AG04449 (cell line): ENCODE results near the gene PPM1H.
A peak's percentile ranks its signal among the peaks of the same experiment; 100 is the strongest.

ENCODE experiments used
- CTCF ChIA-PET: fragments of 350-600 bp; formaldehyde crosslinking; extraction: SDS; loops from one replicate; lab custom pipeline; 2021; ENCODE audit warnings: antibody characterized with exemption; lab: Yijun Ruan, JAX
- POLR2A ChIA-PET: fragments of 400-600, 350-600 bp; formaldehyde crosslinking; extraction: SDS; loops from one replicate; lab custom pipeline; 2020; ENCODE audit warnings: antibody characterized with exemption, inconsistent platforms; lab: Yijun Ruan, JAX
- DNase-seq: peaks from one replicate; pipeline ENCODE4 v3.0.0-alpha.2; 2010; ENCODE audit warnings: low read depth, low spot score
- H3K4me3 ChIP-seq: 2 replicates; pipeline ENCODE4 v1.5.1; 2011; ENCODE audit warnings: low read depth, mild to moderate bottlenecking, control low read depth, low read length
- TF ChIP-seq, protein P1 (sequence below): IDR thresholded peaks from one replicate; pipeline ENCODE4 v1.5.1; 2011; ENCODE audit warnings: mild to moderate bottlenecking, moderate library complexity, low read length, control low read depth, inconsistent platforms; ENCODE audit not compliant: insufficient read depth; ENCODE audit errors: missing control alignments

PPM1H gene

DNA sequence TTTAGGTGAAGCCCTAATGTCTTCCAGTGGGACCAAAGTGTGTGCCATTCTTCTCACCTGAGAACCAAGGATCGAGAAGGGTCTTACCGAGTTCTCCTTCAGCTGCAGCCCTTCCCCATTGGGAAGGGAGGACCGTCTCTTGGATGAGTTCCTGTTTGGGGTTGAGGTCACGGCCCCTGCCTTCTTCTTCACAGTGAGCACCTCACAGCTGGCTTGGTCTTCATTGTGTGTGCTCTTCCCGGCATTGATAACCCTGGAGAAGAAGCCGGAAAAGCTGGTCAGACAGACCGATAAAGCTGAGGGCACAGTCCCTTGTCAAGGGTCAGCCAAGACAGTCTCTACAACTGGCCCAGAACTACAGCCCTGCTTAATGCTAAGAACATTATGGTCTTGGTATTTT, 102.9 kb downstream of the PPM1H start:
- CTCF ChIA-PET, result interaction anchor here (0.8 to 3.8 kb wide), 3 partner anchors 9 to 237 kb away, joined by 3 to 21 read pairs (median 8); no protein-coding TSS in a partner anchor
- POLR2A ChIA-PET, result no interaction called here
- TF ChIP-seq, protein P1, sequence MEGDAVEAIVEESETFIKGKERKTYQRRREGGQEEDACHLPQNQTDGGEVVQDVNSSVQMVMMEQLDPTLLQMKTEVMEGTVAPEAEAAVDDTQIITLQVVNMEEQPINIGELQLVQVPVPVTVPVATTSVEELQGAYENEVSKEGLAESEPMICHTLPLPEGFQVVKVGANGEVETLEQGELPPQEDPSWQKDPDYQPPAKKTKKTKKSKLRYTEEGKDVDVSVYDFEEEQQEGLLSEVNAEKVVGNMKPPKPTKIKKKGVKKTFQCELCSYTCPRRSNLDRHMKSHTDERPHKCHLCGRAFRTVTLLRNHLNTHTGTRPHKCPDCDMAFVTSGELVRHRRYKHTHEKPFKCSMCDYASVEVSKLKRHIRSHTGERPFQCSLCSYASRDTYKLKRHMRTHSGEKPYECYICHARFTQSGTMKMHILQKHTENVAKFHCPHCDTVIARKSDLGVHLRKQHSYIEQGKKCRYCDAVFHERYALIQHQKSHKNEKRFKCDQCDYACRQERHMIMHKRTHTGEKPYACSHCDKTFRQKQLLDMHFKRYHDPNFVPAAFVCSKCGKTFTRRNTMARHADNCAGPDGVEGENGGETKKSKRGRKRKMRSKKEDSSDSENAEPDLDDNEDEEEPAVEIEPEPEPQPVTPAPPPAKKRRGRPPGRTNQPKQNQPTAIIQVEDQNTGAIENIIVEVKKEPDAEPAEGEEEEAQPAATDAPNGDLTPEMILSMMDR, result no peak
- no peak for DNase-seq
- H3K4me3 ChIP-seq, result no peak overlapping the region

DNA sequence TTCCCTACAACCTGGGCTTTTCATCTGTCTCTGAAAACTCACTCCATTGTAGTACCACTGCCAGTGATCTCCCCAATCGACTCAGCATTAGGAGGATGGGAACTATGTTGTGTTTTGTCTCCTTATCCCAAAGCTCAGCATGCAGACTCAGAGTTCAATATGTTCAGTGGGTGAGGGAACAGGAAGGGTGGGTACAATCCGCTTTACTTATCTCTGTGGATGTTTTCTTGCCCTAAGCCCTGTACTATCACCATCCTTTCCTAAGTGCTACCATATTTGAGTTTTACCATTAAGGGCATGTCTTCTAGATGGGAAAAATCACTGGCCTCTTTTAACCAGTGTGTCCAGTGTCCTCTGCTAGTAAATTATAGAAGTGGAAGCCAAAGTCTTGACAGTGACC, 107.1 kb downstream of the PPM1H start:
- ChIA-PET POLR2A (no interaction called here), CTCF (interaction anchor here (1.3 to 1.7 kb wide), 2 partner anchors 9 to 241 kb away, joined by 5 read pairs; no protein-coding TSS in a partner anchor)
- no peak overlapping the region for H3K4me3 ChIP-seq
- DNase-seq, result no peak
- TF ChIP-seq, protein P1, result no peak

DNA sequence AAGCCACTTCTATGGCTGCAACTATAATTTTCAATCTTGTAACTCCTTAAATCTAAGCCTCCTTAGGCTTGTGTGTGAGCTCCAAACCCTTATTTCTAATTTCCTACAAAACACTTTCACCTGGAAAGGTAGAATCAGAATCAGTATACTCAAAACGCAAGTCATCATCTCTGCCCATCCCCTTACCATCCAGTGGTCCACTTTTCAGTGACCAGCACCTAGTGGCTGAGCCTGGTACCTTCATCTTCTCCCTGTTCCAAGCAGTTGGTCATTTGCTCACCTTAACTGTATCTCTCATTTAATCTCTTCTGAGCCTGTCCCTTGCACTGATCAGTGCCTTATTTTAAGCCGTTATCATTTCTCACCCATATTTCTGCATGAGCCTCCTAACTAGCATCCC, 107.9 kb downstream of the PPM1H start:
- POLR2A ChIA-PET, result no interaction called here
- no peak overlapping the region for H3K4me3 ChIP-seq
- TF ChIP-seq, protein P1, result no peak
- CTCF ChIA-PET, result interaction anchor here (0.9 to 1.3 kb wide), 2 partner anchors 14 to 242 kb away, joined by 4 to 5 read pairs; no protein-coding TSS in a partner anchor
- DNase-seq, result no peak

DNA sequence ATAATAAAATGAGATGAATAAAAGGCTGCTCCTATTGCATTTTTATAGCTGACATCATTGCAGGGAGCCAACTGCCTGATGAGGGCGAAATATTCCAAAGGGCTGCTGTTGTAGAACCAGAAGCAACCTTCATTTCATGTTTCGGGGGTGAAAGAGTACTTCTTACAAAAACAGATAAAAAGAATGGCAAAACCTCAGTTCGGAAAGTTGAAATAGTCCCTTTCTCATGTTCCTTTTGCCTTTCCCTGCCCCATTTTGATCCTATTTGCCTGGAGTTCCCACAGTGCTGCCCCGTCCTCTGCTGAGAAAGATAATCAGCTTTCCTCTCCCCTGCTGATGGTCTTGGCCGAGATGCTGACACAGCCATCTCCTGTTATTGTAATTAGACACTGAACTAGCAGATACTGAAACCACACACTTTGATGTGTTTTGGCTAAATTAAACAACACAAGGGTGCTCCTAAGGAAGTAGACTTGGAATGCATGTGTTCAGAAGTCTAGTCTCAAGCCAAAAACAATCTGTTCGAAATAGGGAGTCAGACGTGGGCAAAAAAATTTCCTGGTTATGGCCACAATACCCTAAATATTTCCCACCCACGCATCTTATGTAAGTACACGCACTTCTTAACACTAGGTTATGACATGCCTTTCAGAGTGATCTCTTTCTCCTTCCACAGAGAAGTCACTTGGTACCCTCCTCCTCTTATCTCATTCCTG, 117.2 kb downstream of the PPM1H start:
- ChIA-PET POLR2A (interaction anchor here (0.5 kb wide), 1 partner anchor 116 kb away, joined by 3 read pairs; no protein-coding TSS in a partner anchor), CTCF (interaction anchor here (0.6 to 4.6 kb wide), 11 partner anchors 11 to 380 kb away, joined by 3 to 36 read pairs (median 4); partner anchors contain the start of gene PPM1H)
- peak; percentile 23 for DNase-seq
- no peak overlapping the region for H3K4me3 ChIP-seq
- TF ChIP-seq, protein P1, result no peak

DNA sequence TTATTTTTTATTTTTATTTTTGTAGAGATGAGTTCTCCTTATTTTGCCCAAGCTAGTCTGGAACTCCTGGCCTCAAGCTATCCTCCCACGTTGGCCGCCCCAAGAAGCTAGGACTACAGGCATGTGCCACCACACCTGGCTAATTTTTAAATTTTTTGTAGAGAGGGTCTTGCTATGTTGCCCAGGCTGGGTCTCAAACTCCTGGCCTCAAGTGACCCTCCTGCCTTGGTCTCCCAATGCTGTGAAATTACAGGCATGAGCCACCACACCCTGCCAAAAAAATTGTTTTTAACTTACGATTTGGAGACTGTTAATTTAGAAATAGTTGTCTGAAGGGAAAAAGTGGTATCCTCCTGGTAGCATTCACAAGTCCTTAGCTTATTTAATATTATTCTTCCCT, 120.7 kb downstream of the PPM1H start:
- H3K4me3 ChIP-seq, result no peak overlapping the region
- TF ChIP-seq, protein P1, result no peak
- CTCF ChIA-PET, result interaction anchor here (0.9 to 8.2 kb wide), 34 partner anchors 11 to 378 kb away, joined by 3 to 180 read pairs (median 6); partner anchors contain the start of gene PPM1H
- DNase-seq, result no peak
- POLR2A ChIA-PET, result no interaction called here
